Large intestine (tissue), 3 donors: Measurements from ENCODE around the gene TNFRSF13B. TPM values are rescaled to one million over a fixed set of nuclear protein-coding genes. Genes with fewer than 3 reads are reported as not detected.
"Not testable (repeated sequence)": the region's sequence is repeated elsewhere in the genome, so short reads cannot be mapped to it uniquely, and the experiment has no call there.

Experiments
- DNase-seq, 2 donors: peaks; one replicate each; pipeline versions ENCODE4 v3.0.0 to v3.0.0-alpha.2; 2013
- H3K27ac ChIP-seq: one replicate; pipeline ENCODE4 v1.5.1; 2013; ENCODE audit warnings: low read length
- H3K27me3 ChIP-seq: 2 replicates; pipeline ENCODE4 v1.6.1; 2013; ENCODE audit warnings: low read length; ENCODE audit not compliant: control insufficient read depth, insufficient read depth
- H3K36me3 ChIP-seq: 2 replicates; pipeline ENCODE4 v1.6.1; 2013; ENCODE audit warnings: low read length; ENCODE audit not compliant: control insufficient read depth, insufficient read depth
- H3K4me1 ChIP-seq: one replicate; pipeline ENCODE4 v1.6.1; 2013; ENCODE audit warnings: low read length; ENCODE audit not compliant: control insufficient read depth, insufficient read depth
- H3K4me3 ChIP-seq: one replicate; pipeline ENCODE4 v1.5.1; 2013; ENCODE audit warnings: low read length
- H3K9me3 ChIP-seq: one replicate; pipeline ENCODE4 v1.6.1; 2013; ENCODE audit warnings: mild to moderate bottlenecking, low read depth, low read length, moderate library complexity; ENCODE audit not compliant: control insufficient read depth
- WGBS: methylation state at CpG from one replicate; pipeline ENCODE4 v1.1.5; 2013; ENCODE audit warnings: low lambda C conversion rate; ENCODE audit not compliant: insufficient coverage; 5-methylcytosine and 5-hydroxymethylcytosine counted together
- polyA plus RNA-seq: library from polyadenylated mRNA; unstranded; fragments of 120-200 nt; gene quantifications from one replicate; pipeline ENCODE4 v1.2.1, GENCODE V29; 2013

TNFRSF13B gene
- polyA plus RNA-seq, 1 donor, result 0.07 TPM

DNA sequence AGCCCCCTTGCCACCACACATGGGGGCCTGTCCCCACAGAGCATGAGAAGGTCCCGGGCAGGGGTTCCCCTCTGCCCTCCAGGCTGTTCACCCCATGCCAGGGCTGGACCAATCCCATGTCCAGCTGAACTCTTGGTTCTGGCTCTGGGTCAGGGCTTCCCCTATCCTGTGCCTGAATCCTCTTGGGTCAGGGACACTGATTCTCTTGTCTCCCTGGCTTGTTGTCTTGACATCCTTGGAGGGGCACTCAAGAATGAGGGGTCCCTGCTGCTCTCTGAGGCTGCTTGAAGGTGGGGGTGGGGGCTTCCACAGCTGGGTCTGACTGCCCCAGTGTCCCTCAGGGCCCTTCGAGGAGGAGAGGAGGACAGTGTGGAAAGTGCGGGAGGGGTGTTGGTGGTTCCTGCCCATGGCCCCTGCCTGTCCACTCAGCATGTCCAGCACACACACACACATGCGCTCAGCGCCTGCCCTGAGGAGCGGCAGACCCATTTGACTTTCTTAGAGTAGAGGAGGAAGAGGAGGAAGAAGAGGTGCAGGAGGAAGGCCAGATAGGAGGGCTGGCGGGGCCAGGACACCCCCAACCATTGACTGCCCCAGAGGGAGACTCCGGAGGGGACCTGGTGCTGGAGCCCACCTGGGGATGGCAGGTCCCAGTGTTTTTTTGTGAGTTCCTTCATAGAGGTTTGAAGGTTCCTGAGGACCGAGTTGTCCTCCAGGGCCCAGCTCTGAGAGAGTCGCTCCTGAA, 47.0 kb downstream of the TNFRSF13B start:
- H3K4me3 ChIP-seq, result no peak overlapping the region
- no peaks in the 10 kb centered on the region for H3K27me3 ChIP-seq
- no peaks in the 10 kb centered on the region for H3K4me1 ChIP-seq
- no CpG with 5 or more reads among the region's 10 CpGs for WGBS
- H3K27ac ChIP-seq, result no peak overlapping the region
- no peaks in the 10 kb centered on the region for H3K9me3 ChIP-seq
- no peak for DNase-seq
- H3K36me3 ChIP-seq, result no peaks in the 10 kb centered on the region

DNA sequence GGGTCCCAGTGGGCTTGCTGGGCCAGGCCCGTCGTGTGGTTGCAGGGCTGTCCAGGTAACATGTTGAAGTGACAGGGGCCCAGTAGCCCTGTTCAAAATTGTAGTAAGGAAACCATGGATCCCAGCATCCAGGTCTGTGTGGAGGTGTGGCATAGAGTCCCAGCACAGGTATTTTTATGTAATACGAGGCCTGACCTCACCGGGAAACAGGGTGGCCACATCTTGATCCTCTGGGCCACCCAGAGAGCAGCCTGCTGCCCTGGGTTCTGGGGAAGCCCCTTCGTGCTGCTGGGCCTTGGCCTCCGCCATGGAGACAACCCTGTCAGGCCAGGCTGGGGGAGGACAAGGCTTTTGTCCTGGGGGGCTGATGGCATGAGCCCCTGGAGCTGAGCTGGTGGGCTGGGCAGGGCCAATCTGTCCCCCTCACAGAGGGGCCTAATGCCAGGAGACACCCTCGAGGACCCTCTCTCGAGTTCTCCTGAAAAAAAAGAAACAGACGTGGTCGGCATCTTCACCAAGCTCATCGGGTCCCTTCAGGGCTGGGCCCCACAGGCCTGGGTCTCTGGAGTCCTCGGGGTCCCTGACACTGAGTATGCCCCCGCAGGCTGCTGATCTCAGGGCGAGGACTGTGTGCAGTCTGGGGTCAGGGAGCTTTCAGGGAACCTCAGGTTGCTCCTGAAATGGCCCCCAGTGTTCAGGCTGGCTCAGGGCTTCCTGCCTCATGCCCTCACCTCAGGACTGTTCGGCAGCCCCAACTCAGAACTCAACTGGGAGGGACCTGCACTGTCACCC, 47.8 kb downstream of the TNFRSF13B start:
- Histone ChIP-seq H3K9me3 (no peaks in the 10 kb centered on the region), H3K27me3 (no peaks in the 10 kb centered on the region), H3K27ac (no peak overlapping the region), H3K4me3 (no peak overlapping the region), H3K4me1 (no peaks in the 10 kb centered on the region), H3K36me3 (no peaks in the 10 kb centered on the region)
- no CpG with 5 or more reads among the region's 15 CpGs for WGBS
- DNase-seq, result no peak

DNA sequence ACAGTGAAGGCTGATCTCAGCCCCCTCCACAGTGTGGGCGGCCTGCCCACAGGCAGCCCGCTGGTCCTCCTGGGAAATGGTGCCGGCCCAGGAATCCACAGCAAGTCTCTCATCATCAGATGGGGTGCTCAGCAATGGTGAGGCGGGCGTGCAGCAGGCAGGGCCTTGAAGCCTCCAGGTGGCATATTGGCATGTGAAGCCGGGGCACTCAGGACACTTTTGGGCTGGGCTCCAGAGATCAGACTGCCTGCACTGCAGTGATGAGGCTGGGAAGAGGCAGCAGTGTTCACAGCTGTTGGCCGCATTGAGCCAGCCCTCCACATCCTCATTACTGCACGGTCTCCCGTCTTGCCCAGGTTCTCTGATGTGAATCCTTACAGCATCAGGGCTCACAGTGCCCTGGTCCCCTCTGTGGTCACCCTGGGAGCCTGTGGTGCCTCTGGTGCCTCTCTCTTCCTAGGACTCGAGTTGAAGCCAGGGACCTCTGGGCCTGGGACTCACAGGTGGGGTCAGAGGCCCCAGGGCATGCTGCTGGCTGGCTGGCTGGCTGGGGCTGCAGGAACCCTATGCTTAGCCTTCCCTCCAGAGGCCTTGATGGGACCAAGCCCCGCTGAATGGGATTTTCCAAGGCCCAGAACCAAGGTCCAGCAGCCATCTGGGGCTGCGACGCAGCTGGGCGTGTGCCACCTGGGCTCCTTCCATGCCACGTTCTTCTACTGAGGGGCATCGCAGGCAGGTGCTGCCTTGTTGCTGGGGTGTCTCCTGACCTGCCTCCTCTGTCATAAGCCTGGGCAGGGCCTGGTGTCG, 48.6 kb downstream of the TNFRSF13B start:
- Histone ChIP-seq H3K9me3 (no peaks in the 10 kb centered on the region), H3K4me1 (no peaks in the 10 kb centered on the region), H3K27ac (no peak overlapping the region), H3K4me3 (no peak overlapping the region), H3K36me3 (no peaks in the 10 kb centered on the region), H3K27me3 (no peaks in the 10 kb centered on the region)
- no peak for DNase-seq
- WGBS, result no CpG with 5 or more reads among the region's 17 CpGs

DNA sequence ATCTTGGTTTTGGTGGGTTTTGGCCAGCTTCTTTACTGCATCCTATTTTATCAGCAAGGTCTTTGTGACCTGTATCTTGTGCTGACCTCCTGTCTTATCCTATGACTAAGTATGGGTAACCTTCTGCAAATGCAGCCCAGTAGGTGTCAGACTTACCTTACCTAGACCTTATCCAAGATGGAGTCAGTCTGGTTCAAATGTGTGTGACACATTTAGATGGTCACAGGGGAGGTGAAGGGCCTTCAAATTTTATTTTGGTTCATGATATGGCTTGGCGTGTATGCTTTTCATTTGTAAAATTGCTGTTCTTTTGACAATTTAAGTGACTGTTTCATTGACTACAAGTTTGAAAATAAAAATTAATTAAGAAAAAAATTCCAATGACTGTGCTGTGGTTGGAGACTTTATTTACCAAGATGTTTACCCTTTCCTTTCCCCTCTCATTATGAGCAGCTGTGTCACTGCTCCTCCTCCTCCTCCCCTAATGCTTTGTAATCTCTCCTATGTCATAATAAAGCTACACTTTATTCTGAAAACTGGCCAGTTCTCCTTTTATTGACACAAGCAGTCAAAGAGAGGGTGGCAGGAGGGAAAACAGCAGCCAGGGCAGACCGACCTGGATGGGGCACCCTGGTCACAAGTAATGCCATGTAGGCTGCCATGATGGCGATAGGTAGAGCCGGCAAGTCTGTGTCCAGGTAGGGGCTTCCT, 49.4 kb downstream of the TNFRSF13B start:
- no peaks in the 10 kb centered on the region for H3K9me3 ChIP-seq
- no peak overlapping the region for H3K4me3 ChIP-seq
- H3K4me1 ChIP-seq, result no peaks in the 10 kb centered on the region
- H3K27me3 ChIP-seq, result no peaks in the 10 kb centered on the region
- no peak for DNase-seq
- no peak overlapping the region for H3K27ac ChIP-seq
- no peaks in the 10 kb centered on the region for H3K36me3 ChIP-seq
- WGBS, result 100% methylated on average over 1 of the region's 4 CpGs

DNA sequence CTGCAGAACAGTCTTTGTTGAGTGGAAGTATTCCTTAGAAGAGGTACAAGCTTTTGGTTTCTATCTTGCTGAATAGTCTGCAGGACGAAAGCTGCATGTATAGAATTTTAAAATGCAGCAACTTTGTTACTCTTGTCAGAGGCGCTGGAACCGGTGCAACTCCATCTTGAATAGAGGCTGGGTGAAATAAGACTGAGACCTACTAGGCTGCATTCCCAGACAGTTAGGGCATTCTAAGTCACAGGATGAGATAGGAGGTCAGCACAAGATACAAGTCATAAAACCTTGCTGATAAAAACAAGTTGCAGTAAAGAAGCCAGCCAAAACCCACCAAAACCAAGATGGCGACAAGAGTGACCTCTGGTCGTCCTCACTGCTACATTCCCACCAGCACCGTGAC, 50.5 kb downstream of the TNFRSF13B start:
- no CpG with 5 or more reads among the region's 6 CpGs for WGBS
- not testable (repeated sequence) for H3K36me3 ChIP-seq, H3K4me3 ChIP-seq, H3K9me3 ChIP-seq, H3K27me3 ChIP-seq, H3K27ac ChIP-seq, H3K4me1 ChIP-seq, DNase-seq

DNA sequence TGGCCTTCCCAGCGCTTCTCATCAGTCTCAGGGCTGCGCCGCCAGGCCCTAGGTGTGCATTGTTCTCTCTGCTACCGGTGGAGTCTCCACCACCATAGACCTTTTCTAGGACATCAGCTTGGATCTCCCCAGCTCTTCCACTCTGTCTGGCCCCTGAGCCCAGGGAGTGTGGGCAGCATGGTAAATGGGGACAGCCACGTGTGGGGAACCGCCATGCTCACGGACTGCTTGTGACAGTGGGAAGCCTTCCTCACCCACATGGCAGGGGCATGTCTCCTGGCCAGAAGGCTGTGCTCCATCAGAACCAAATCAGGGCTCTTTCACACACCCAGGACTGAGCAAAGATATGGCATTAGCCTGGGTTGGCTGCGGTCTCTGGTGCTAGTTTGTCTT, 51.3 kb downstream of the TNFRSF13B start:
- WGBS, result no CpG with 5 or more reads among the region's 8 CpGs
- Histone ChIP-seq H3K4me1 (no peaks in the 10 kb centered on the region), H3K27me3 (no peaks in the 10 kb centered on the region), H3K4me3 (no peak overlapping the region), H3K27ac (no peak overlapping the region), H3K9me3 (no peaks in the 10 kb centered on the region), H3K36me3 (no peaks in the 10 kb centered on the region)
- no peak for DNase-seq

DNA sequence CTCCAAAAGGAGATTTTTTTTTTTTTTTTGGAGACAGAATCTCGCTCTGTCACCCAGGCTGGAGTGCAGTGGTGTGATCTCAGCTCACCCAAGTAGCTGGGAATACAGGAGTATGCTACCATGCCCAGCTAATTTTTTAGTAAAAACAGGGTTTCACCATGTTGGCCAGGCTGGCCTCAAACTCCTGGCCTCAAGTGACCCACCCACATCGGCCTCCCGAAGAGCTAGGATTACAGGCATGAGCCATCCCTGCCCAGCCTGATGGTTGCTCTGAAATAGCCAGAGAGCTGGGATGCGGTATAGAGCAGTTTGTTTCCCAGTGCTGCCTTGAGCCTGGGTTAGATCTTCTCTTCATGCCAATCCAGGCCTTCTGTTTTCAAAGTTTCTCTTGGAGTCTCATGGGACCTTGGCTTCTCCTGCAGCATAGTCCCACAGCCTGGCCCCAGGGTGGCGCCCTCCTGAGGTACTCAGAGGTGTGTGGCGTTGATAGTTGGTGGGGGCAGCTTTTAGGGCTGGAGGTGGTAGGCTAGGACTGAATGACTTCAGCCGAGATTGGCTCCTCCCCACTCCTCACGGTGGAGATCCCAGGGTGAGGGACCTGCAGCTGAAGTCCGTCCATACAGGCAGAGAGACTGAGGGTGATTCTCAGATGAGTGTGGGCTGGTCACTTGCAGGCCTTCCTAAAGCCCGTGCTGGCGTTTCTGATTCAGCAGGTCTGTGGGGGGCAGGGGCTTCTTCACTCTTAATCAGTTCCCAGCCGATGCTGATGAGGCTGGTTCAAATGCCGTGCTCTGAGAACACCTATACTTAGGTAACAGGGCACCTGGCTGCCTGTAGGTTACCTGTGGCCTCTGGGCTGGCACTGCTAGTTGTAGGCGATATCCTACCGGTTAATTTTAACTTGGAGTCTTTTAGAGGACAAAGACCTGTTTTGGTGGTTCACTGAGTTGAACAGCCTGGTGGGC, 52.0 kb downstream of the TNFRSF13B start:
- no peaks in the 10 kb centered on the region for H3K36me3 ChIP-seq
- H3K9me3 ChIP-seq, result no peaks in the 10 kb centered on the region
- no peak overlapping the region for H3K27ac ChIP-seq
- no peak for DNase-seq
- no peaks in the 10 kb centered on the region for H3K4me1 ChIP-seq
- WGBS, result no CpG with 5 or more reads among the region's 15 CpGs
- no peaks in the 10 kb centered on the region for H3K27me3 ChIP-seq
- no peak overlapping the region for H3K4me3 ChIP-seq

DNA sequence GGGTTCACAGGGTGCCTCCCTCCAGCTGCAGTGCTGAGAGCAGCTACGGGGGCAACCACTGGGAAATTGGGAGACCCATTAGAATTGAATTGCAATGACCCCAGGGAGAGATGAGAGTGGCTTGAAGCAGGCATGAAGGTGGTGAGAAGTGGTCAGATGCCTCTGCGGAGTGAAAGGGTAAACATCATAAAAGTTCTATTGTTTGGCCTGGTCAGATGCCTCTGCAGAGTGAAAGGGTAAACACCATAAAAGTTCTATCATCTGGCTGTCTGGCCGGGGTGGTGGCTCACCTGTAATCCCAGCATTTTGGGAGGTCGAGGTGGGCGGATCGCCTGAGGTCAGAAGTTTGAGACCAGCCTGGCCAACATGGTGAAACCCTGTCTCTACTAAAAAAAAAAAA, 53.5 kb downstream of the TNFRSF13B start:
- H3K4me3 ChIP-seq, result no peak overlapping the region
- no peaks in the 10 kb centered on the region for H3K4me1 ChIP-seq
- no CpG with 5 or more reads among the region's 6 CpGs for WGBS
- no peaks in the 10 kb centered on the region for H3K36me3 ChIP-seq
- H3K27me3 ChIP-seq, result no peaks in the 10 kb centered on the region
- DNase-seq, result no peak
- no peak overlapping the region for H3K27ac ChIP-seq
- H3K9me3 ChIP-seq, result no peaks in the 10 kb centered on the region

DNA sequence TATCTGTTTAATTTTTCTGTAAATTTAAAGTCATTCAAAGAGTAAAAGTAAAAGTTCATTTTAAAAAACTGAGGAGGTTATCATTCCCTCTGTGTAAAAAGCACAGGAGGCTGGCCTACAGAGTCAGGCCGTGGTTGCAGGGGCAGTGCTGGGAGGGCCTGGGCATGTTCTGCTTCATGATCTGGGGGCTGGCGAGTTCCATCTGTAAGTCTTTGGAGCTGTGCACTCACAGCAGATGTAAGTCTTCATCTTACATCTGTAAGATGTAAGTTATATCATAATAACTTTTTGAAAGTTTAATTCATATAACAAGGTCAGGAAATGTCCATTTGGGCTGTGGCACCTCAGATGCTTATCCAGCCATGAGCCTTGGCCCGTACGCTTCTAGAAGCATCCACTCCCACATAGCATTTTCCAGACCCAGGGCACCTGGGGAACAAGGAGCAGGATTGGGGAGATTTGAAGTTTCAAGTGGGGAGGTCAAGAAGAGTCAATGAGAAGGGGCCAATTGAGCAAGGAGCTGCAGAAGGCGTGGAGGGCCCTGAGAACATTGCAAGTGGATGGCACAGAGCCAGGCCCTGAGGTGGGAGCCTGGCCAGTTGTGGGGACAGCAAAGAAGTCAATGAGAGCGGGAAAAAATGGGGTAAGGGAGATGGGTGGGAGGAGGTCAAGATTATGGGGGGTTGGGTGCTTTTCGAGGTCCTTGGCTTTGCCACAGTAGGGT, 54.1 kb downstream of the TNFRSF13B start:
- Histone ChIP-seq H3K4me1 (no peaks in the 10 kb centered on the region), H3K4me3 (no peak overlapping the region), H3K27ac (no peak overlapping the region), H3K36me3 (no peaks in the 10 kb centered on the region), H3K9me3 (no peaks in the 10 kb centered on the region), H3K27me3 (no peaks in the 10 kb centered on the region)
- 100% methylated on average over 1 of the region's 7 CpGs for WGBS
- DNase-seq, result no peak
